ENCODE measurements around the gene TM4SF5.
"Not testable (repeated sequence)": the region's sequence is repeated elsewhere in the genome, so short reads cannot be mapped to it uniquely, and the experiment has no call there.

TM4SF5 gene

GRCh38 chr17:4827399-4827798, 55.7 kb downstream of the TM4SF5 start:
- H3K27me3 ChIP-seq (replicated peaks; ENCODE audit: control insufficient read depth, insufficient read depth, low read length): no peaks in the 10 kb centered on the region
- no peak overlapping the region for H3K4me3 ChIP-seq (replicated peaks; ENCODE audit: low read depth, low read length)
- no peak for TF ChIP-seq CTCF (IDR thresholded peaks at IDR 0.05; ENCODE audit: insufficient read depth, low read length, poor library complexity, severe bottlenecking)
- no peak for DNase-seq (ENCODE audit: extremely low read depth, insufficient read length)
- H3K36me3 ChIP-seq (ENCODE audit: control insufficient read depth, insufficient read depth, low read length): no peaks in the 10 kb centered on the region

- DNase-seq (ENCODE audit: extremely low read depth, insufficient read length); H3K27me3 ChIP-seq (replicated peaks; ENCODE audit: control insufficient read depth, insufficient read depth, low read length); H3K36me3 ChIP-seq (ENCODE audit: control insufficient read depth, insufficient read depth, low read length): not testable (repeated sequence)
- H3K4me3 ChIP-seq (replicated peaks; ENCODE audit: low read depth, low read length): peak overlapping the region; percentile 87
Observed at GRCh38 chr17:4832829-4833177, 61.1 kb downstream of the TM4SF5 start.

All from GM06990 (cell line).